Prostate gland (tissue), 2 donors: Measurements from ENCODE around the gene CKAP5. TPM values are rescaled to one million over a fixed set of nuclear protein-coding genes. Genes with fewer than 3 reads are reported as not detected.

Experiments
- DNase-seq: peaks from one replicate; pipeline ENCODE4 v3.0.0-alpha.2; 2019; ENCODE audit warnings: low spot score
- H3K27ac ChIP-seq, 2 donors: fragments of 200-600 bp; sonication (generic); 2 replicates each; pipeline ENCODE4 v1.5.1; 2017 to 2019
- H3K27me3 ChIP-seq: fragments of 200-600 bp; sonication (generic); replicated peaks from 2 replicates; pipeline ENCODE4 v1.5.1; 2019; ENCODE audit not compliant: insufficient read depth
- H3K36me3 ChIP-seq, 2 donors: fragments of 200-600 bp; sonication (generic); 1 replicate in 1 of 2; 2 replicates in 1 of 2; pipeline versions ENCODE4 v1.5.1 to v1.8.1; 2017 to 2019
- H3K4me1 ChIP-seq: fragments of 200-600 bp; sonication (generic); replicated peaks from 2 replicates; pipeline ENCODE4 v1.5.1; 2019
- H3K4me3 ChIP-seq, 2 donors: fragments of 200-600 bp; sonication (generic); 2 replicates each; pipeline ENCODE4 v1.5.1; 2017 to 2019
- H3K9me3 ChIP-seq: fragments of 200-600 bp; sonication (generic); 2 replicates; pipeline ENCODE4 v1.5.1; 2017
- CTCF ChIP-seq, 4 experiments: fragments of 200-600 bp in 2 of 4; fragments of 450-650 bp in 2 of 4; sonication (generic) in 2 of 4; IDR thresholded peaks; 1 replicate in 3 of 4; 2 replicates in 1 of 4; pipeline ENCODE4 v1.5.1; 2016 to 2019; ENCODE audit warnings: antibody characterized with exemption in 4 of 4, mild to moderate bottlenecking in 2 of 4, moderate library complexity in 2 of 4
- POLR2A ChIP-seq: fragments of 450-650 bp; IDR thresholded peaks from one replicate; pipeline ENCODE4 v1.6.1; 2016; ENCODE audit warnings: antibody characterized with exemption, mild to moderate bottlenecking
- POLR2AphosphoS5 ChIP-seq: sonication (generic); formaldehyde crosslinking; IDR thresholded peaks from one replicate; pipeline ENCODE4 v1.6.1; 2017; ENCODE audit warnings: antibody characterized with exemption
- WGBS: methylation state at CpG from one replicate; pipeline ENCODE4 v1.1.5; 2018; 5-methylcytosine and 5-hydroxymethylcytosine counted together
- intact Hi-C: fragments of 100-400 bp; cut with DNase I; formaldehyde crosslinking; loops from one replicate; pipeline ENCODE4 v1.14.2; 2022
- total RNA-seq, 2 donors: library from RNA; depleted of rRNA; stranded (reverse); fragments of >200 nt; gene quantifications; one replicate each; pipeline ENCODE4 v1.1.0, GENCODE V29; 2016

CKAP5 gene
- total RNA-seq, 2 donors from 2014 or later = 31.6 to 58.8 TPM

DNA sequence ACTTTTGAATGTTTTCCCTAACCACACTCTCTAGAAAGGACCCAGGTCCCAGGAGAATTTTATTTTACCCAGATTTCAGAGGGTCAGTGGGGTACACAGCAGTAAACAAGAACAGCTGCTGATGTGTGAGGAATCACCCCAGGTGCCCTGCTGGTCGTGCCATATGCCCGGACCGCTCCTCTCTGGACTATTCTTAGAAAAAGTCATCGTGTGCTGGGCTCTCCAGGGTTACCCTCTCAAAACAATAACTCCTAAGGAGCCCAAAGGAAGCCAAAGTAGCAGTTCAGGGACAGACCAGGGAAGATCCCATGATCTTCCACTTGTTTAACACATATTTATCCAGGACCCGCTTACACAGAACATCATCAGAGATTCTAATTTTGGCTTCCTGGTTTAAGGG lies 42.6 kb upstream of the CKAP5 start:
- H3K9me3 ChIP-seq = no peaks in the 10 kb centered on the region
- no peak for DNase-seq
- no peak overlapping the region for H3K27ac ChIP-seq
- H3K4me3 ChIP-seq = no peak overlapping the region
- intact Hi-C loops = loop anchor here (1.0 to 10.0 kb wide), 2 partner anchors 265 to 466 kb away; partner anchors contain the start of gene MYBPC3
- H3K4me1 ChIP-seq = no peaks in the 10 kb centered on the region
- H3K27me3 ChIP-seq = no peaks in the 10 kb centered on the region
- TF ChIP-seq POLR2A (no peak), CTCF (IDR thresholded peaks at IDR 0.05) (no peak), POLR2AphosphoS5 (no peak)
- H3K36me3 ChIP-seq = no peaks in the 10 kb centered on the region
- WGBS = 90% methylated on average over 5 of the region's 5 CpGs

DNA sequence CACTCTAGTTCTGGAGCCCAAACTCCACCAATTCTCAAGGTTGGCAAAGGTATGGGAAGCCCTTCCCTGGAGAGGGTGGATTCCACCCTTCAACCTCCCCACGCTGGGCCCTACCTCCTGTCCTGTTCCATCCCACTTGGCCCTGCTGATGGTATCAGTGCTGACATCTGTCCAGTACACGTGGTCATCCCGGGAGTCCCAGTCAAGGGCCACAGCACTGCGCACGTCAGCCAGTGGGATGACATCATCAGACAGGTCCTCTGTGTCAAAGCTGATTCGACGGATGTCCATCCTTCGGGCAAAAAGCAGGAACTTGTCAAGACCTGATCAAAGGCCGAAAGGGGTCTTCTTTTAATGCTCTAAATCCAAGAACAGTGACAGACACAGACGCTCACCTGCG lies 40.1 kb upstream of the CKAP5 start:
- no peak overlapping the region for H3K4me3 ChIP-seq
- no peak for DNase-seq
- intact Hi-C loops = loop anchor here (10.0 kb wide), 1 partner anchor 469 kb away; the partner anchor contains the start of gene MYBPC3
- H3K9me3 ChIP-seq = no peaks in the 10 kb centered on the region
- TF ChIP-seq CTCF (IDR thresholded peaks at IDR 0.05) = no peak
- no peaks in the 10 kb centered on the region for H3K27me3 ChIP-seq
- H3K27ac ChIP-seq = no peak overlapping the region
- WGBS = 91% methylated on average over 11 of the region's 11 CpGs
- H3K4me1 ChIP-seq = no peaks in the 10 kb centered on the region
- no peaks in the 10 kb centered on the region for H3K36me3 ChIP-seq

- no peaks in the 10 kb centered on the region for H3K4me1 ChIP-seq
- H3K27ac ChIP-seq = no peak overlapping the region
- DNase-seq = no peak
- no peak for TF ChIP-seq POLR2A
- no peak for TF ChIP-seq CTCF (IDR thresholded peaks at IDR 0.05)
- TF ChIP-seq POLR2AphosphoS5 = no peak
- 94% methylated on average over 10 of the region's 10 CpGs for WGBS
- no peaks in the 10 kb centered on the region for H3K27me3 ChIP-seq
- H3K9me3 ChIP-seq = no peaks in the 10 kb centered on the region
- intact Hi-C loops = no loop called here
- H3K36me3 ChIP-seq = no peaks in the 10 kb centered on the region
- no peak overlapping the region for H3K4me3 ChIP-seq
Measured at GRCh38 chr11:46879056-46879585, 33.0 kb upstream of the CKAP5 start.

DNA sequence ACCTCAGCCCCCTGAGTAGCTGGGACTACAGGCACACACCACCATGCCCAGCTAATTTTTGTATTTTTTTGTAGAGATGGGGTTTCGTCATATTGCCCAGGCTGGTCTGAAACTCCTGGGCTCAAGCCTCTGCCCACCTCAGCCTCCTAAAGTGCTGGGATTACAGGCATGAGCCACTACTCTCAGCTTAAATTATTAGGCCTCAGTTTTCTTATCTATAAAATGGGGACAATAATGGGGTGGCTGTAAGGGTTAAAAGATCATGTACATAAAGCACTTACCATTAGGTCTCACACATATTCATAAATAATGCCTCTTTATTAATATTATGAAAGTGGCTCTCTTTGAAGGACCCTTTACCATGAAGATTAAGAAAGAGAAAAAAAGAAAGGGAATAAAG lies 31.5 kb upstream of the CKAP5 start:
- Histone ChIP-seq H3K4me1 (no peaks in the 10 kb centered on the region), H3K4me3 (no peak overlapping the region), H3K9me3 (no peaks in the 10 kb centered on the region), H3K27ac (no peak overlapping the region), H3K36me3 (no peaks in the 10 kb centered on the region), H3K27me3 (no peaks in the 10 kb centered on the region)
- no peak for DNase-seq
- no peak for TF ChIP-seq POLR2AphosphoS5
- TF ChIP-seq POLR2A = no peak
- TF ChIP-seq CTCF (IDR thresholded peaks at IDR 0.05) = no peak
- intact Hi-C loops = no loop called here
- WGBS = 100% methylated on average over 1 of the region's 1 CpG

GRCh38 chr11:46876471-46876870 lies 30.4 kb upstream of the CKAP5 start:
- Histone ChIP-seq H3K4me1 (no peaks in the 10 kb centered on the region), H3K4me3 (no peak overlapping the region), H3K36me3 (no peaks in the 10 kb centered on the region), H3K27ac (no peak overlapping the region), H3K27me3 (no peaks in the 10 kb centered on the region), H3K9me3 (no peaks in the 10 kb centered on the region)
- no peak for DNase-seq
- TF ChIP-seq POLR2A (no peak), POLR2AphosphoS5 (no peak), CTCF (IDR thresholded peaks at IDR 0.05) (no peak)
- intact Hi-C loops = no loop called here
- 92% methylated on average over 11 of the region's 11 CpGs for WGBS
